HG03565 (cell line): ENCODE measurements around the gene CCSER1.

ENCODE experiments used
- ATAC-seq: cut with Tn5 transposase; IDR thresholded peaks from one replicate; pipeline ENCODE4 v1.9.1; 2021; ENCODE audit warnings: mild to moderate bottlenecking, moderate library complexity; ENCODE audit not compliant: unreplicated experiment

Gene CCSER1

DNA sequence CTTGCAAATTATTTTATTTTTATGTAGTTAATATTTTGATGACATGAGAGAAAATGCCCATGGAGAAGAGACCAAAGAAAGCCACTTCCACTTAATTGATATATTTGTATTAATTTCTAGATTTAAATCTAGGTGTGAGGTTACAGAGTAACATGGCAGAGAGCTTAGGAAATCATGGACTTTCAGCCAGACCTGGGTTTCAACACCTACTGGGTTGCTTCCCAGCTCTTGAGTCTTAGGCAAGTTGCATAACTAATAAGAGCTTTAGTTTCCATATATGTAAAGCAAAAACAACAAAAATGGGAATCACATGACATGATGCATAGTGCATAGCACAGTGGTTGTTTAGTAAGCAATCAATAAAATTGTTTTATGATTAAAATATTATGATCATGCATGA is 413.3 kb downstream of the CCSER1 start:
- ATAC-seq: no peak

DNA sequence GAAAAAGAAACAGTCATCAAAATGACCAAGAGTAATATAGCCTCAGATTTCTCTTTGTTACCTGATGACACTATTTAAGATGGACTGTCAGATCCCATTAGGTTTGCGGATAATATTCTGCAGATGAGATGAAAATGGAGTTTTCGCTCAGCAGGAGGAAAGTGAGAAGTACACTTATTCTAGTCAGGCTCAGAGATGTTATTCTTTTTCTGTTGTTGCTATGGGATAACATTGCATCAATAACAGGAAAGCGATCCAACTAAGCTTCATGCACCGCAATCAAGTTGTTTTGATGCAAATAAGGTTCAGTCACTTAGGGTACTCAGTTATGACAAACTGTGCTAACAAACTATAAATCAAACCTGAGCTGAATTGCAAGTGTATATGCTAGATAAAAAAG is 415.0 kb downstream of the CCSER1 start:
- no peak for ATAC-seq

DNA sequence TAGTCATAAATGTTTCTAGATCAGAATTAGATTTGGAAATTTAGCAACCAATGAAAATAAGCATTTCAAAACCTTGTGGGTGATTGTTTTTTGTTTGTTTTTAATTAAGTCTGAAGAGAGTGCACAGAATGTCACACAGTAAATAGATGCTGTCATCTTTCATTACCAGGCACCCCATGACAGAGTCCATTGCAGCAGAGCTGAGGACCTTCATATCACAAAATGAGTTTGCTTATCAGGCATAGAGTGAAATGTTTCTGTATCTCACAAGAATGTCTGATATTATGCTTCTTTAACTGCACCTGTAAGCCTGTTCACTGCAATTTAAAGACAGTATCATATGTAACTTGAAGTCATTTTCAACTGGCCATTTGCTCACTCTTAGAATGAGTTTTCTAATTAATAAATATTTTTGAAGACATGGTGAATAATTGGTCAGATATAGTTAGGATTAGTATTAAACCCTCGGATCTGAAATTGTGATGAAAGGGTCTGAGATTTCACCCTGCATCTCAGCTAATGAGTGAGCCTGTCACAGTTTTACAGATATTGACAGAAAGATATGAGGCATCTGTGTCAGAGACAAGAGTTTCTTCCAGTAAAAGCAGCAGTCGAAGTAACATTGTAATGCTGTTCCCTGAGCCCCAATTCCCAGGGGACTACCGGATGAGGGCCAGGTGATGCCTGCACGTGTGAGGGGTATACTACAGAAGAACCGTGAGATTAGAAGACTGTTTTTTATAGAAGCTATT is 416.4 kb downstream of the CCSER1 start:
- ATAC-seq: no peak

DNA sequence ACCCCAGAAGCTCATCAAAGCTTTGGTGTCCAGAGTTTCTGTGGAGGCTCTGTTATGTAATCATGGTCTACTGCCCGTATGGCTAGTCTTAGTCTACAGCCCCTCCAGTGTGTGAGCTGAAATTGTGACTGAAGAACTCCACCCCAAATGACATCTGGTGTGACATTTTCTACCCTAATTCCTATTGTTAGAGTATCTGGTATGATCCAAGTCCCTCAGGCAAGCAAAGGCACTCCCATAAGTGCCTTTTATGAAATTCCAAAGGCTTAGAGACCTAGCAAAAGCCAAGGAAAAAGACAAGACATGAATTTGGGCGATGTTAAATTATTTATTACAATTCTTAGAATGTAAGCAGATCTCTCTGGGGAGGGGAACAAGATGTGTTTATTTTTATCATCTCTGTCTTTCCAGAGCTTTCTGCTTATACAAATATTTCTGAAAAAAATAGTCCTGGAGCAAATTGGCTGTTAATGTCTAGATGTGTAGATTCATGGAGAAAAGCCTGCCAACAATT is 417.4 kb downstream of the CCSER1 start:
- no peak for ATAC-seq

DNA sequence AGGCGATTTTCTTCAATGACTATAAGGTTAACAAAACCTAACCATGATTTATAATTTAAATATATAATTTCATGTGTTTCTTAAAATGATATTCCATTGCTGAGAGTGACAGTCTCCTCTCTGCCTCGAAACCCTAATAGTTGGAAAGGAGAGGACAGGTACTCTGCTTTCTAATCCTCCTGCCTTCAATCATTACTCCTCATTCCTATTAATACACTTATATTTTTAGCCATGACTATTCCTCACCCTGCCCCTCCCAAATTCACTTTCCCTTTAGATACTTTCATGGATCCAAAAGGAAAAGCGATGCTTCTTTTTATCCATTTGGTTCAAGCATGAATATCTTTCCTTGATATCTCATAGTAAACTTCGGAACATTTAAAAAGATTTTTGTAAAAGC is 418.2 kb downstream of the CCSER1 start:
- no peak for ATAC-seq

DNA sequence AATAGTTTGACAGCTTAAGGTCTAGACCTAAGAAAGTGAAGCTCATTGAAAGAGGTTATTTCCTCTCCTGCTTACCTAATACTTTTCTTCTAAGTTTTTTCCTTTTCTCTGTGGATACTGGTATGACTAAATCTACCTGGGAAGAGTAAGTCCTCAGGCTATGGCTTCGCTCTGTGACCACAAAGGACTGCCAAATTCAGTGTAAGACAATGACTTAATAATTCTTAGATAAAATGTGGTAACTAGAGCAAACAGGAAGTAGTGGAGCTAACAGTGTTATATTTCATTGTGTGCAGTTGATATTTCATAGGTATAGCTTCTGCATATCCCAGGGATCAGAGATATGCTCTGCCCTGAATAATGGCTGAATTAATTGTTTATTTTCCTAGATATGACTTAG is 418.9 kb downstream of the CCSER1 start:
- ATAC-seq: peak; percentile 55

DNA sequence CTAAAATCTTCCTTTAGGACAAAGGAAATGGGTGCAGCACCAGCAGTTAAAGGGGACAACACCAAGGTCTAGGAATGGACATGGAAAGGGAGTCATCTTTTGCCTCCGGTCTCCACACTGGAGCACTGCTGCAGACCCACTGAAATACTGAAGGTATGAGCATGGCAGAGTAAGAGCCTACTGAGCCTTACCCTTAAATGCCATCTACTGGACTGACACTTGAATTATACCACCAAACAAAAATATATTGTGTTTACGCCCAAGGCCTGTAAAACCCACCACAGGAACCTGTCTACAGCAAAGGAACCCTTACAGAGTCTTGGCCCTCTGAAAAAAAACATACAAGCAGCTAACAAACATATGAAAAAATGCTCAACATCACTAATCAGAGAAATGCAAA is 443.4 kb downstream of the CCSER1 start:
- ATAC-seq: no peak

DNA sequence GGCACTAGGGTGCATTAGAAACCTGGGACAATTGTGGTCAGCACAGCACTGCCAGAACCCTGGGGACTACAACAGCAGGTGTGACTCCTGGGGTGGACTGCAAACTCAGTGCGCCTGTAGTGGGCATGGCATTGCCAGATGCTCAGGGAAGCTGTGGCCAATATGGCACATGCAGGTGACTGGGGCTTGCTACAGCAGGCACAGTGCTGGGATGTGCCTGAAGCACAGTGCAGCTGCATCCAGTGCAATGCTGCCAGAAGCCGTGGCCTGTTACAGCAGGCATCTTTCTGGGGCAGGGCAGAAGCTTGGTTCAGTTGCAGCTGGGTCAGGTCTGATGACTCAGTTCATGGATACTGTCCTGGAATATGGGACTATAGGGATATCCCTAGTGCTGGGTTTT is 445.8 kb downstream of the CCSER1 start:
- no peak for ATAC-seq

DNA sequence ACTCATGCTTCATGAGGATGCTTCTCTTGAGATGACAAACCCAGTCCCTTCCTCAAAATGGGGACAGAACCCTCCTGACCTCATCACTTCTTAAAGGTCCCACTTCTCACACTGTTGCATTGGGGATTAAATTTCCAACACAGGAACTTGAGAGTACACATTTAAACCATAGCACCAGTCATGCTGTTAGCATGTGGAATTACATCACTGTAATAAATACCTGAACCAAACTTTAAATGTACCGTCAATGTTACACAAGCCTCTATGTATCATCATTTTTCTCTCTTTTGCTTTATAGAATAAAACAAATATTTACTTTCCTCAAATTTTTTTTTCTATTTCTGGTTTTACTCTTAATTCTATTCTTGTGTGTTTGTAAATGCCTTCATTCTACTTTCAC is 448.2 kb downstream of the CCSER1 start:
- no peak for ATAC-seq

DNA sequence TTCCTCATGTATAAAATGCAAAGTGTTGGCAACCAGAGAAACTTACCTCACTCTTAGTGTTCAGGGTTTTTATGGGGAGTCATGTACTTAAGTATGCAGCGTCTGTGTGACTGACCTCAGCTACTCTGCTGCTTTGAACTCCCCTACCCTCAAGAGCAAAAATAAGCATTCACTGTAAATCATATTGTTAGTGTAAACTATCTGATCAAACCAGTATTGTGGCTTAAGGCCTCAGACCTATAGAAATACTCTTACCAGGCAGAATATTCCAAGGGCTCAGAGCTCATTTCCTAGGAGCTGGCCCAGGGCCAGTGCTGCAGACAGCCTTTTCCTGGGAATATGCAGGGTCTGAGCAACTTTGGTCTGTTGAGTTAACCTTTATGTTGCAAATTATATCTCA is 453.1 kb downstream of the CCSER1 start:
- ATAC-seq: no peak

DNA sequence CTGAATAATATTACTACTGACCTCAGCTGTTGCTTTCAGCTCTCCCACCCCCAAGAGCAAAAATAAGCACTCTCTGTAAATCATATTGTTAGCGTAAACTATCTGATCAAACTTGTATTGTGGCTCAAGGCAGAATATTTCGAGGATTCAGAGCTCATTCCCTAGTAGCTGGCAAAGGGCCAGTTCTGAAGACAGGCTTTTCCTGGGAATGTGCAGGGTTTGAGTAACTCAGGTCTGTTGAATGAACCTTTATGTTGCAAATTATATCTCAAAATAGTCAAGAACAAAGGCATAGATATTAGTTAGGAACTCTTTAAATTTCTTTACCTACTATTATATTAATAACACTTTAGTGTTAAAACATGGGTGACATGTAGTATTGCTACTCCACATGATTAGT is 454.9 kb downstream of the CCSER1 start:
- ATAC-seq: no peak

DNA sequence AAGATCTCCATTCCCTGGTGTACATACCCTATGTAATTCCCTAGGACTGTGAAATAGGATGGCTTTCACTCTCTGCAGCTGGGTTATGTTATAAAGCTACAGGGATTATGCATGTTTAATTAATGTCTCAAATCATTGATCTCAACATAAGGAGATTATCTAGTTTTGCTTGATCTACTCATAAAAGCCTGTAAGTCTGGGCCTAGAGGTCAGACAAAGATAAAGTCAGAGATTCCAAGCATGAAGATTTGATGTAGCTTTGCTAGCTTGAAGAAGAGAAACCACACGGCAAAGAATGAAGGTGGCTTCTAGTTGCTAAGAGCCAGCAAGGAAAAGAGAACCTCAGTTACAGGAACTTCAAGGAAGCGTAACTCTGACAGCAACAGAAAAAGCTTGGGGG is 456.9 kb downstream of the CCSER1 start:
- ATAC-seq: no peak

DNA sequence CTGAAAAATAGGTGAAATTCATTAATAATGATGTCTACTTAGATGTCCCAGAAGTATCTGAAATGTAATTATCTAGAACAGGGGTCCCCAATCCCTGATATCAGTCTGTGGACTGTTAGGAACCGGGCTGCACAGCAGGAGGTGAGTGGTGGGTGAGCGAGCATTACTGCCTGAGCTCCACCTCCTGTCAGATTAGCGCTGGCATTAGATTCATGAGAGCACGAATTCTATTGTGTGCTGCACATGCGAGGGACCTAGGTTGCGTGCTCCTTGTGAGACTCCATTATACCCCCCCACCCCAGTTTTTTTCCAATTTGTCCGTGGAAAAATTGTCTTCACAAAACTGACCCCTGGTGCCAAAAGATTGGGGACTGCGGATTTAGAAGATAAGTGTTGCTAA is 458.8 kb downstream of the CCSER1 start:
- ATAC-seq: no peak

DNA sequence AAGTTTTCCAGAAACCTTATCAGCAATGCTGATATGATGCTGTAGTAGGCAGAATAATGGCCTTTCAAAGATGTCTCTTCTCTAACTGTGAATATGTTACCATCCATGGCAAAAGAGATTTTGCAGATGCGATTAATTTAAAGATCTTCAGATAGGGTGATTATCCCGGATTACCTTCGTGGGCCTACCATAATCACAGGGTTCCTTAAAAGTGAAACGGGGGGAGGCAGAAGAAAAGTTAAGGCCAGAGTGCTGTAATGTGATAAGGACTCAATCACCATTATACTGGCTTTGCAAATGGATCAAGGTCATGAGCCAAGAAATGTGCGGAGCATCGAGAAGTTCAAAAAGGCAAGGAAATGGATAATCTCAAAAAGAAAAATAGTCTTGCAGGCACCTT is 459.6 kb downstream of the CCSER1 start:
- no peak for ATAC-seq

DNA sequence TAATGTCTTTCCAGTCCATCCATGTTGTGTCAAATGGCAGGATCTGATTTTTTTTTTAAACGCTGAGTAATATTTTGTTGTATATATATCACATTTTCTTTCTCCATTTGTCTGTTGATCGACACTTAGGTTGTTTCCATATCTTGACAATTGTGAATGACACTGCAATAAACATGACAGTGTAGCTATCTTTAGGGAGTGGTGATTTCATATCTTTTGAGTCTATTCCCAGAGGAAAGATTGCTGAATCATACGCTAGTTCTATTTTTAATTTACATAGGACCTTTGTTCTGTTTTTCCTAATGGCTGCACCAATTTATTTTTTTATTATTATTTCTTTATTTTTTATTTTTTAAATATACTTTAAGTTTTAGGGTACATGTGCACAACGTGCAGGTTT is 470.7 kb downstream of the CCSER1 start:
- ATAC-seq: no peak

DNA sequence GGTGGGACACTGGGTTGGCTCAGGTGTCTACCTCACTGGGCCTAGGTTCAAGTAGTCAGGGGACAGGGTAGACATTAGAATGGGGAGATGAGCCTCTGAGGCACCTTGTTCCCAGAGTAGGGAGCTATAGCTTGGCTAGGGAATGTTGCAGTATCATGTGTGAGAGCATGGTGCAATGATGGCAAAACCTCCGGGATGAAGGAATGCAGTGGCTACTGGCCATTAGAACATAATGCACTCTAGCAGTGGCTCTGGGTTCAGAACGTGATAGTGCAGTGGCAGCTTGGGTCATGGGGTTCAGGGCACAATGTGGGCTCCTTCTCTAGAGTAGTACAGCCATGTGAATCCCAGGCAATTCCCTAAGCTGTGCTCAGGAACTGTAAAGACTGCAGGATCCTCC is 471.5 kb downstream of the CCSER1 start:
- ATAC-seq: no peak

DNA sequence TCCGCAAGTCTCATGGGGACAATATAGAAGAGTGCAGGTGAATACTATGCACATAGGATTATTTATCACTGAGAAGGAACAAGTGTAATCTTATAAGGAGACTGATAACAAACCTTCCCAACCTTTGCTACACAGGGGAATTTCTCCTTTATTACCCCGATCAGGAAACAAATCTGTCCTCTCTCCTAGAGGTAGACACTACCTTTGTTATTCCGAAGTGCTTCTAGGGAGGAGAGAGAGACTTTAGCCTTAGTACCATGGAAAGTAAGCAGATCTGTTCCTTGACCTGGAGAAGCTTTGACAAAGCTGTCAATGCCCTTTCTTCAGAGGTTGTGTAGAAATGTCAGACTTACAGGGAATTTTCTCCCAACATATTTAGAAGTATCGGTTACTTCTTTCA is 475.5 kb downstream of the CCSER1 start:
- ATAC-seq: no peak

DNA sequence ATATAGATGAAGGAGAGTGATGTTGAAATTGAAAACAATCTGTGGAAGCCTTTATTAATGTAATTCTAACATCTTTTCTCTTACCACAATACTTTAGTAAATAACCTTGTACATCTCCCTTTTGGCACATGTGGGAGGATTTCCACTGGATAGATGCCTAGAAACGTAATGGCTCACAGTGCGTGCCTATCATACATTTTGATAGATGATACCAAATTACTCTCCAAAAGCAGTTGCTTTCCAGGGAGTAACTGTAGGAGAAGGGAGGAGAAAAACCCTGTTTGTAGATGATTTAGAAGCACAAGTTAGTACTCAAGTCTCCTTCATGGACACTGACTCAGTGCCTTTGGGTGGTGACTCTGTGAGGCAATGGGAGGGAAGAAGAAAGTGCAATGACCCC is 476.3 kb downstream of the CCSER1 start:
- ATAC-seq: no peak

DNA sequence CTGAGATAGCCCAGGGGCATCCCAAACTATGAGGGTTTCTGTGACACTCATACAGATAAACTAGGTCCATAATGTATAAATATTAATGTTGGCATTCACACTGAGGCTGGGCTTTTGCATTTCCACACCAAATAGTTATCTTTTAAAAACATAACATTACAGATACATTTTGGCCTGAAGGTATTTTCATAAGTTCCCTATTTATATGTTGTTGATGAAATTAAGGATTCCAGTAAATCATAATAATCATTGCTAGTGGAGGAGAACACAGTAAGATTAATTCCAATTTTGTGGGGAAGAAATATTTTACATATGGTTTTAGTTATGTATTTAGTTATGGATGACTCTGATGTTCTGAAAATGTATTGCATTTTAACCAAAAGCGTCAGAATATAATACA is 479.6 kb downstream of the CCSER1 start:
- ATAC-seq: no peak

DNA sequence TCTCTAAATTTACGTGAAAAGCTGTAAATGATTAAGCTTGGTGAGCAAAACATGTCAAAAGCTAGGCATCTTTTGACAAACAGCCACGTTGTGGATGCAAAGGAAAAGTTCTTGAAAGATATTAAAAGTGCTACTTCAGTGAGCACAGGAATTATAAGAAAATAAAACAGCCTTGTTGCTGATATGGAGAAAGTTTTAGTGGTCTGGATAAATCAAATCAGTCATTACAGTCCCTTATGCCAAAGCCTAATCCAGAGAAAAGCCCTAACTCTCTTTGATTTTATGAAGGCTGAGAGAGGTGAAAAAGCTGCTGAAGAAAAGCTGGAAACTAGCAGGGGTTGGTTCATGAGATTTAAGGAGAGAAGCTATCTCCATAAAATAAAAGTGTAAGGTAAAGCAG is 487.2 kb downstream of the CCSER1 start:
- no peak for ATAC-seq

DNA sequence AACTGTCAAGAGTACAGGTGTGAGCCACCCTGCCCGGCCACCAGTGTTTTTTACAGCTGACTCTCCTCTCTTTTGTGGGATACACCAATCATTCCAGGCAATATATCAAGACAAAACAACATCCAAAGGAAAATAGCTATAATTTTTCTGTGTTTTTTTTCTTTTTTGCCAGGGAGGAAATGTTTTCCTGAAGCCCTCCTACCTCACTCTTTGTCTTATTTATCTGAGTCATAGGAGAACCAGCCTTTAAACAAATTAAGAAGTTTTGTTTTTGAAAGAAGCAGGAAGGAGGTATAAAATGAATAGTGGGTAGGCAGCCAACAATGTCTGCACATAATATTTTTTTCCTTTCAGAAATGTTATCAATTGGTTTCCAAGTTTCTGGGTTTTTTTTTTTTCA is 493.9 kb downstream of the CCSER1 start:
- no peak for ATAC-seq

DNA sequence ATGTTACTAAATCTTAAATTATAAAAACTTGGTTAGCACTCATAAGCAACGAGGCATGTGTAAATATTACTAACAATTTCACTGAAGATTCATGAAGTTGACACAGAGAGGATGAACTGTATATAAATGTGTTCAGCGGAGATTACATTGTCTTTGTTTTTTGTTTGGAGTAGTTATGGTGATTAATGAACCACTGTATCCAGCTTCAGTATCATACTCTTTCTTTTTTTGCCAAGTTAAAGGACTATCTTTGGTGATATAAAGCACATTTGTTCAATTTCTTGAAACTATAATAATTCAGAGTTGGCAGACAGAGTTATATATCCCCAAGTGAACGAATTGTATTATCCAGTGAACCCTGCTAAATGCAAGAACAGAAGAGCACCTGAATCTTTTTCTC is 497.6 kb downstream of the CCSER1 start:
- ATAC-seq: no peak
